Posterior vena cava (tissue), 2 donors: ENCODE measurements around the gene ETDC. TPM values are rescaled to one million over a fixed set of nuclear protein-coding genes. Genes with fewer than 3 reads are reported as not detected.
"Not testable (repeated sequence)": the region's sequence is repeated elsewhere in the genome, so short reads cannot be mapped to it uniquely, and the experiment has no call there.

Experiments used
- DNase-seq: peaks from one replicate; pipeline ENCODE4 v3.0.0-alpha.2; 2020; ENCODE audit warnings: low spot score
- intact Hi-C, 2 donors: fragments of 100-400 bp; cut with DNase I; formaldehyde crosslinking; loops; one replicate each; pipeline versions ENCODE4 v1.14.1 to v1.14.2; 2022 to 2023
- long read RNA-seq, 2 donors: library from polyadenylated mRNA; unstranded; transcript quantifications; one replicate each; pipeline ENCODE4 v2.0.0, GENCODE V29; 2020 to 2021
- total RNA-seq, 2 donors: library from RNA; stranded (reverse); fragmentation: NEBNext Ultra II Directional; extraction: Animal tissue kit (Norgen Biotek cat#: 25700); gene quantifications; one replicate each; pipeline ENCODE4 v1.2.1, GENCODE V29; 2021
- donor health status: DM: yes; HTN: yes; CAD: no.
- donor health status: DM: yes; HTN: yes; CAD: no.

Gene ETDC
- not detected for total RNA-seq
- long read RNA-seq, donor 1: 0 reads
- long read RNA-seq, donor 2: 0 reads

DNA sequence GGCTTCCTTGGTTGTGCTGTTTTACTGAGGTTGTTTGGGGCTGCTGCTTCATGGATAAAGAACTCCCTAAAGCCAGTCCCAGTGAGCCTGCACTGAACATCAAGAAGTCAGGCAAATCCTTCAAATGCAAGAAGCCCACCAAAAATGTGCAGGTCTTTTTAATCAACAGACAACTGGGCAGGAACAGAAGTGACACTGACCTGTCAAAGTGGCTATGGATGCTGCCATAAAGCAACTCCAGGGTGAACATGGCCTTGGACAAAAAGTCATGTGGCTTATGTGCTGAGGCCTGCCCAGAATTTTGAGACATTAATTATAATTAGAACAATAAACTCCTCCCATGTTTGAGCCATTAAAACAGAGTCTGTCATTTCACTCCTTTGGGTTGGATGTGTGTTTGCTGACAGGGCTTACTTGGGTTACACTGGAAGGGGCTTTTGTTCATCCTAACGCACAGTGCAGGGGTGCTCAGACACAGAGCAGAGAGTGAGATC lies at the start of gene ETDC:
Gene ETDC (plus strand): TSS at position 51 of the 494 bp plus-strand sequence. CDS start 0 bp downstream, at position 51.
- no peak for DNase-seq
- intact Hi-C loops: no loop called here

DNA sequence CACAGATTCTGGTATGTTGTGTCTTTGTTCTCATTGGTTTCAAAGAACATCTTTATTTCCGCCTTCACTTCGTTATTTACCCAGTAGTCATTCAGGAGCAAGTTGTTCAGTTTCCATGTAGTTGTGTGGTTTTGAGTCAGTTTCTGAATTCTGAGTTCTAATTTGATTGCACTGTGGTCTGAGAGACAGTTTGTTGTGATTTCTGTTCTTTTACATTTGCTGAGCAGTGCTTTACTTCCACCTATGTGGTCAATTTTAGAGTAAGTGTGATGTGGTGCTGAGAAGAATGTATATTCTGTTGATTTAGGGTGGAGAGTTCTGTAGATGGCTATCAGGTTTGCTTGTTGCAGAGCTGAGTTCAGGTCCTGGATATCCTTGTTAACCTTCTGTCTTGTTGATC lies 48.3 kb upstream of the ETDC start:
- DNase-seq, intact Hi-C loops: not testable (repeated sequence)

DNA sequence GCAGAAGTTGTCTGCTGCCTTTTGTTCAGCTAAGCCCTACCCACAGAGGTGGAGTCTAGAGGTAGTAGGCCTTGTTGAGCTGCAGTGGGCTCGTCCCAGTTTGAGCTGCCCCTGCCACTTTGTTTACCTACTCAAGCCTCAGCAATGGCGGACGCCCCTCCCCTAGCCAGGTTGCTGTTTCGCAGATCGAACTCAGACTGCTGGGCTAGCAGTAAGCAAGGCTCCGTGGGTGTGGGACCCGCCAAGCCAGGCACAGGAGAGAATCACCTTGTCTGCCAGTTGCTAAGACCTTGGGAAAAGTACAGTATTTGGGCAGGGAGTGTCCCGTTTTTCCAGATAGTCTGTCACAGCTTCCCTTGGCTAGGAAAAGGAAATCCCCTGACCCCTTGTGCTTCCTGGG lies 45.9 kb upstream of the ETDC start:
- DNase-seq, intact Hi-C loops: not testable (repeated sequence)

DNA sequence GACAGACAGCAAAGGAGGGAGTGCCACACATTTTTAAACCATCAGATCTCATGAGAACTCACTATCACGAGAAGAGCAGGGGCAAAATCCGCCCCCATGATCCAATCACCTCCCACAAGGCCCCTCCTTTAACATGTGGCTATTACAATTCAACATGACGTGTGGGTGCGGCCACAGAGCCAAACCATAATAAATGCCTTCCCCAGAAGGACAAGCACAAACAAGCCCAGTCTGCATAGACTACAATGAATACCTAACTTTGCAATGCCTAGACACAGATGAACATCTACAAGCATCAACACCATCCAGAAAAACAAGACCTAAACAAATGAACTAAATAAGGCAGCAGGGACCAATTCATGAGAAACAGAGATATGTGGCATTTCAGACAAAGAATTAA lies 45.1 kb upstream of the ETDC start:
- no peak for DNase-seq
- intact Hi-C loops: no loop called here

DNA sequence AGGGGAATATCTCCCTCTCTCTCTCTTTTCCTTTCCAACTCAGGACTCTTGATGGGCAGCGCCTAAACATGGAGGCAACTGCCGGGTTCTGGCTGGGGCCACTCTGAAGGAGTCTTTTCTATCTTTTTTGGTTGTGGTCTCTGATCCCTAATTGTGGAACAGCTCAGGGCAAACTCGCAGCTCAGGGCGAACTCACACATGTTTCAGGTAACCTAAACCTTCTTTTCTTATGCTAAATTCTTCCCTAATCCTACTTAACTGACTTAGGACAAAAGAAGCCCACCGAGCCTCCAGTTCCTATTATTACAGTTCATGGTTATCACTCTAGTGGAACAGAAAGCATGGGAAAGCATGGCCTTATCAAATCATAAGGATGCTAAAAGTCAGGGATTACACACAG lies 36.1 kb upstream of the ETDC start:
- no peak for DNase-seq
- intact Hi-C loops: no loop called here

DNA sequence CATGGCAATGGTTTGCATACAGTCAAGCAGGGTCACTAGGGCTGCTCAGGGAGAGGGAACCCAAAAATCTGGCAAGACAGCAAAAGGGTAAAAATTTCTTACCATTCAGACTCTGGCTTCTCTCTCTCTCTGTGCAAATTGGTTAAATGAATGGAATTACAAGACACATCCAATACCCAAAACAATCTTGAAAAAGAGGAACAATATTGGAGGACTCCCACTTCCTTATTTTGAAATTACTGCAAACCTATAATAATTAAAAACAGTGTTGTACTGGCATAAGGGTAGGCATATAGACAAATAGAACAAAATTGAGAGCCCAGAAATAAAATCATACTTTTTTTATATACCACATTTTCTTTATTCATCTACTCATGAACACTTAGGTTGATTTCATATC lies 33.3 kb upstream of the ETDC start:
- intact Hi-C loops: no loop called here
- DNase-seq: no peak

DNA sequence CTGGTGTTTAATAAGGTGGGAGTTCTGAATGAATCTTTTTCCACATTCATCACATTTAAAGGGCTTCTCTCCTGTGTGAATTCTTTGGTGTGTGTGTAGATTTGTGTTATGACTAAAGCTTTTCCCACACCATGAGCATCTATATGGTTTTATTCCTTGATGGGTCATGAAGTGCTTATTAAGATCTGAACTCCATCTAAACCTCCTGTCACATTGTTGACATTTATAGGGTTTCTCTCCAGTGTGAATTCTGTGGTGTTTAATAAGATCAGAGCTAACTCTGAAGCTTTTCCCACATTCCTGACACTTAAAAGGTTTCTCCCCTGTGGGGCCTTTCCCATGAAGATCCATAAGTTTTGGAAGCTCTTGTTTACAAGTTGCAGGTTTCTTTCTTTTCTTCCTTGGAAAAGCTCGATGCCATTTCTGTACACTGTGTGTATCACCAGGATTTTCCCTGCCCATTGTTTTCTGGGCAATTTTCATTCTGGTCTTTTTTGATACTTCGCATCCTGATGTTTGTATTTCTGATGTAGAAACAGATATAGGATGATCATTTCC lies 21.9 kb upstream of the ETDC start:
- intact Hi-C loops: no loop called here
- DNase-seq: no peak

DNA sequence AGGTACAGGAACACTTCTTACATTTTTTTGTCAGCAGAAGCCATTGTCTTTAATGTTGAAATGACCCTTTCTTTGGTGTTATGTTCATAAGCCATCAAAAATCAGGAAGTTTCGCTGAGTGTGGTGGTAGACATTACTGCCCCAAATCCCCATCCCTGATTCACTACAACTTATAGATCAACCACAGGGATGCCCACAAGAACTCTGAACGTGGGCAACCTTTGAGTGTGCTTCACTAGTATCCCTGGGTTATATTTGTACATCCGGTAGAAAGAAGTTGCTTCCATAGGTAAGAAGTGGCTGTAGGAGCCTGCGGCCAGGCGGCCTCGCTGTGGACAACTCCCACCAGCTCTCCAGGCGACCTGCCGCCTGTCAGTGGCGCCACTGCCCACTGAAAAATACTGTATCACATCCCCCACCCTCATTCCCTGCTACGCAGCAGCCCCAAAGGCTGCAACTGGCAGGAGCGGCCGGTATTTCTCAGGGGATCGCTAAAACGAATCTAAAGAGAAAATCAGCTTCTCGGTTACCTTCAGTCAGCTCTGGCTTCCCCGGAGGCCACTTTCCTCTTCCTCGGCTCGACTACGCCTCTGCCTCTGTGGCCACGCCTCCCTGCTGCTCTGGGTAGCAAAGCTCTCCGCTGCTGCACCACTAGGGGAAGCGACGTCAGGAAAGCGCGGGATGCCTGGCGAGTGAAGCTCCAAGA lies 13.9 kb upstream of the ETDC start:
- DNase-seq: peak; percentile 70
- intact Hi-C loops: no loop called here

DNA sequence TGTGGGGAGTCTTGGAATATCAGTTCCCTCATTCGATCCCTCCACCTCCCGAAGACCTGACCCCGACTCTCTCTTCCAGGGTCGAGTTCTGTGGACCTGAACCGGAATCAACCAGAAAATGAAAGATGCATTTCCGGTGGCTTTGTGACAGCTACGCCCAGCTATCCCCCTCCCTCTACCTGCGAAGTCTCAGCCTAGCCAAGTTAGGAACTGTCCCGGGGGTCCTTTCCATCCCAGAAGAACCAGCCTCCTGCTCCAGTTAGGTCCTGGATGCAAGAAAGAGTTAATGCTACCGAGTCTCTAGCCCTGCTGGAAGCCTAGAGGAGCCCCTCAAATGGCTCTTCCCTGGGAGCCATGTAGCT lies 13.4 kb upstream of the ETDC start:
- DNase-seq: no peak
- intact Hi-C loops: no loop called here

DNA sequence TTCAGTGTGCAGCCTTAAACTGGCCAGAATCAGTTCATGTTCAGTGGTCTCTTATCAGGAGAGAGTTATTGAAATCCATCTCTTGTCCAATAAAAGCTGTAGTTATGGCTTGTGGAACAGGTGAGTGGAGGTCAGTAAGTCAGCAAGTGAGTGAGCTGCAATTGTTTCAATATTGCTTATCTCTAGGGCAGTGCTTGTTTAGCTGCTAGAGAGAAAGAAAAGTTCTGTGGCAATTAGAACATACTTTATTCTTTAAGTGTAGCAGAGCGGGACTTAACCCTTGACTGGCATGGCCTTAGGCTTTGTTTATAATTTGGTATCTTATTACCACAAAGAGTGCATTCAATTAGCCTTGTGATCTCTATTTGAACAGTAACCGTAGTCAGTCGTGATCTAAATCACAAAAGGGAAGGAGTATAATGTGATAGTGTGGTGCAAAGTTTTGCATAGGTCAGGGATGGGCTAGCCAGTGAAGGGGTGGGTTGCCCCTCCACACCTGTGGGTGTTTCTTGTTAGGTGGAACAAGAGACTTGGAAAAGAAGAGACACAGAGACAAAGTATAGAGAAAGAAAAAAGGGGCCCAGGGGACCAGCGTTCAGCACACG lies 6.9 kb upstream of the ETDC start:
- intact Hi-C loops: no loop called here
- no peak for DNase-seq

DNA sequence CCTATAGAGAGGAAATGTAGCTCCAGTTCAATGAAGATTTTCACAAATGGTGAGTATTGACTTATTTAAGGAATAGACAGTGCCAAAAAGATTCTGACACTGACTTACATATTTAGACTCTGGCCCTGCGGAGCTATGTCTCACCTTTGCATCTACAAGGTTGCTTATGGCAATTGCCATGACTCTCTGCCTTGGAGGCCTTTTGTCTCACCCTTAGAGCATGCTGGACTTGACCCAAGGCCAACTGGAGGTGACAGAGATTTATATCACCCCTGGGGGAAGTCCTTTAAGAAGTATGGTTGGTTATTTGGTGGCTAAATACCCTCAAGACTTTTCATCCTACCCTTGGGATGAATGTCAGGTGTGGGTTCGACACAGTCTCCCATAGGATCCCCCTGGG lies 4.5 kb upstream of the ETDC start:
- intact Hi-C loops: no loop called here
- no peak for DNase-seq

DNA sequence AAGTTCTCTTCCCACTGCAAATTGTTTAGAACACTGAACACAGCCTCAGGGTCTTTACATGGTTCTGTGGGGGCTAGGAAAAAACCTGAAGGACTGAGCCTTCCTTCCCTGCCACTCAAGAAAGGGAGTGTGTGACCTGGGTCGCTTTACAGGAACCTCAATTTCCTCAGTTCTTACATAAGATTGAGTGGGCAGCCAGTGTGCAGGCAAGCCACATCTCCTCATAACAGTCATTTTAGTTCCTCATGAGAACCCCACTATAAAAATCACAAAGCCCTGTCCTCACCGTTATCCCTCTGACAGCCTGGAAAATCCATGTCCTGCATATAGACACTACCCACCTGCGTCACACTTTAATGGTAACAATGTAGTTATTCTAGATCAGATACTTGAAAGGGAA lies 2.1 kb upstream of the ETDC start:
- intact Hi-C loops: no loop called here
- DNase-seq: no peak

DNA sequence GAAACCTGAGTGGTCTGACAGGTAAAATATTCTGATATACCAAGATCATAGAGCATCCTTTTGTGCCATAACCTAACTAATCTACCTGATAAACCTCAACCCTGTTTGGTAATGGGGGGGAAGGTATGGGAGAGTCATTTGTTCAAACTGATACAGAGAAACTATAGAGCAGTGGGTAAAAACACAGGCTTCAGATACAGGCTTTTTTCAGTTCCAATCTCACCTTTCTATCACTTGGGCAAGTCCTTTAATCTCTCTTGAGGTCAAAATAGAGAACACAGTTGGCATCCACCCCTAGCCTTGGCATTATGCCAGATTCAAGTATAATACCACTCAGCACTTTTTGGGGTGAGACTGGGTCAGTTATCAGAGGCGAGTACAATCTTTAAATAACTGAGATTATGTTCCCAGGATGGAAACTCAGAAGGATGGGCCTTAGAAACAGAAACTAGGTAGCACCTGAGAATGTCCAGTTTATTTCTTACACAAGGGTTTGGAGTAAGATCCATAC lies 880 bp upstream of the ETDC start:
- intact Hi-C loops: no loop called here
- no peak for DNase-seq

DNA sequence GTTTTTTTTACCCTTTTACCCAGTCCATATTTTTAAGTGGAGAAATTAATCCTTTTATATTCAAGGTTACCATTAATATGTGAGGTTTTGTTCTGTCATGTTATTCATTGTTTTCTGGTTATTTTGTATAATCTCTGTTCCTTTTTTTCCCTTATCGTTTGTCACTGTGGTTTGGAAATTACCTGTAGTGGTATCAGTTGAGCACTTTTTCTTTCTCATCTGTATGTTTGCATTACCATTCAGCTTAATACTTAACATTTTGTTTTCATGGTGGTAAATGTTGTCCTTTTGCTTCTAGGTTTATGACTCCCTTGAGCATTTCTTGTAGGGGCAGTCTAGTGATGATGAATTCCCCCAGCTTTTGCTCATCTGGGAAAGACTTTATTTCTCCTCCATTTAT lies 6.6 kb downstream of the ETDC start:
- intact Hi-C loops: no loop called here
- no peak for DNase-seq

DNA sequence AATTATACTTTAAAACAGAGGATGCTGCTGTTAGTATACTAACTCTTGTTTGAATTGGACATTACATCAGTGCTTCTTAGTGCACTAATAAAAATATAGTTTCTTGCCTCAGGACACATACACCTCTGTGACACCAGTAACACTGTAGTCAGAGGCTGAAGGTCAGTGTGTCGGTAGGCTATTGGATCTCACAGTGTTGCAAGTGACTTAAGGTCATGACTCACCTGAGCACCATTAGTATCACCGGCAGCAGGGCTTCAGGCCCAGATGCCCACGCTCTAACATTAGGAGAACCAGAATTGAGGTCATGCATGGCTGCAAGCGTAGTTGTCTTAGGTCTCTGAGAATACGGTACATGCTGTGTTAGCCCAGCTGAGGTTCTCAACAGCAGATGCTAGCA lies 15.2 kb downstream of the ETDC start:
- intact Hi-C loops: no loop called here
- no peak for DNase-seq

DNA sequence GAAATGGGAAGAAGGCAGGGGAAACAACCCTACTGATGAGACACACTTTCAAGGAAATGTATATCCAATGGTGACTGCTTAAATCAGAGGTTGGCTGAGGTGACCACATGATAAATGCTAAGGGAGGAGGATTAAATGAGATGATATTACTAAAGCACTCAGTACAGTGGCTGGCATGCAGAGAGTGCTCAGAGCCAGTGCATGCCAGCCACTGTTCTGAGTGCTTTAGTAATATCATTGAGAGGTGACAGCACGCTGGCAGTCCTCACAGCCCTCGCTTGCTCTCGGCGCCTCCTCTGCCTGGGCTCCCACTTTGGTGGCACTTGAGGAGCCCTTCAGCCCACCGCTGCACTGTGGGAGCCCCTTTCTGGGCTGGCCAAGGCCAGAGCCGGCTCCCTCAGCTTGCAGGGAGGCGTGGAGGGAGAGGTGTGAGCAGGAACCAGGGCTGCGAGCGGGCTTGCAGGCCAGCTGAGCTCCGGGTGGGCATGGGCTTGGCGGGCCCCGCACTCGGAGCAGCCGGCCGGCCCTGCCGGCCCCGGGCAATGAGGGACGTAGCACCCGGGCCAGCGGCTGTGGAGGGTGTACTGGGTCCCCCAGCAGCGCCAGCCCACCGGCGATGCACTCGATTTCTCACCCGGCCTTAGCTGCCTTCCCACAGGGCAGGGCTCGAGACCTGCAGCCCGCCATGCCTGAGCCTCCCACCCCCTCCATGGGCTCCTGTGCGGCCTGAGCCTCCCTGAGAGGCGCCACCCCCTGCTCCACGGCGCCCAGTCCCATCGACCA lies 15.9 kb downstream of the ETDC start:
- DNase-seq, intact Hi-C loops: not testable (repeated sequence)

DNA sequence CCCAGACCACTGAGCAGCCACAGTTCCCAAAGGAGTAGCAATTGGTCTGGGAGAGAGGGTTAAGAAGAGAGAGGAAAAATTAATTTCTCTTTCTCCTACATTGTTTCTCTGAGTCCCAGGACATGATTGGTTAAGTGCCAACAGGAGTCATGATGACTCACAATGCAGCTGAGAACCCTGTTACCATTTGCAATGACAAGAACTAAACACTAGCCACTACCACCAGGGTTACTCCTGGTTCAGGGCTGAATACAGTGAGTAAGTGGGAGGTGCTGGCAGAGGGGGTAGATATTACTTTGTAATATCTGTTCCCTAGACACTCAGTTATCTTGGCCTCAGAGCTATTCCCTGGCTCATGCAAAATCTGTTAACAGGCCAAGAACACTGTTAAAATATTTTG lies 18.0 kb downstream of the ETDC start:
- intact Hi-C loops: no loop called here
- no peak for DNase-seq

DNA sequence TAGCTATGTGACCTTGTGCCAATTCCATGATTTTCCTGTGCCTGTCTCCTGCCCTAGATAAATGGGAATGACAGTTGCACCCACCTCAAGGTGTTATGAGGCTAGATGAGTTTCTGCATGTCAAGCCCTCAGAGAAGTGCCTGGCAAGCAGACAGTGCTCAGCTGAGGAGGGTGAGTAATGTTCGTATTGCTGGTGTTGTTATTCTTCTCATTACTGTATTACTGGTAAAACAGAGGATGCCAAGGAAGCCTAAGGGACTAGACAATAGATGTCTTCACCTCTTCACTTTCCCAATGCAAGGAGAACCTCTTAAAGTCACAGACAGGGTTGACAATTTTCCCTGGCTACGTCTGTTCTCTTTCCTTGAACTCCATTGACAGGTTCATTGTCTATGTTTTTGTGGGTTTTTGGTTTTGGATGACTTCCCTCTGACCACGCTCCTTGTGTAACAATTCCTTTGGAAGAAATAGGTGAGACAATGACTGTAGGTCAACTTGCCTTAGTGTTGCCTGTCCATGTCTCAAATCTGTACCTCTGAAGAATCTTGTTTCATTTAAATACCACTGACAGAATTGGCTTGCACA lies 19.2 kb downstream of the ETDC start:
- no peak for DNase-seq
- intact Hi-C loops: no loop called here

DNA sequence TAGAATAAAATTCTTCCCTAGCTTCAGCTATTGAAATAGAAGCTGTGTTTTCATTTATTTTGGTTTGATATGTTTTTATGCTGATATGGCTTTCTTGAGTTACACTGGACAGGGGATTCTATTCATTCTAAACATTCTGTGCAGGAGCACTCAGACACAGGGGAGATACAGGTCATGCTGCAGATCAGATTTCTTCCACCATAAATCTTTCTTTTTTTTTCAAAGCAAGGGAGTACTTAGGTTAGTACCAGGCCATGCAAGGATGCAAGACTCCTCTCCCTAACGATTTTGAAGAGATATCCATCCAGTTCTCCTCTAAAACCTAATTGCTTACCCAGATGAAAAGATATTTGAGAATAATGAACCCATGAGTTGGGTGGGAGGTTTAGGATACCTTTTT lies 21.4 kb downstream of the ETDC start:
- DNase-seq: no peak
- intact Hi-C loops: no loop called here

DNA sequence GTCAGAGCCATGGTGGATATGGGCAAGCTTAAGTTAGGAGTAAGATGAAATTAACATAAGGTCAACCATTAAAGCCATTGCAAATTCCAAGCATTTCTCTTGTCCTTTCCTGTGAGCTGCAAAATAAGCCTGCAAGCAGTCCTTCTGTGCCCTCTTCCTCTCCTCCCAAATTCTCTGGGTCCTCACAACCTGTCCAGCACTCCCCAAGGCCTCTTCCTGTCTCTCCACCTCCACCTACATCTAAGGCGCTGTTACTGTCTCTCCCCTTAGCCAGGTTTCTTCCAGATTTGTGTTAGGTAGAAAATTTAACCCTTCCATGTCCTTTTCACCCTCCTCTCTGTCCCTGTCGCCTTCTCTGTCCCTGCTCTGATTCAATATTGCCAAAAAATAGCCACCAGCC lies 22.2 kb downstream of the ETDC start:
- DNase-seq: no peak
- intact Hi-C loops: no loop called here
